Measurements from ENCODE around the gene LRRC41. TPM values are rescaled to one million over a fixed set of nuclear protein-coding genes. Genes with fewer than 3 reads are reported as not detected.
"Not testable (repeated sequence)": the region's sequence is repeated elsewhere in the genome, so short reads cannot be mapped to it uniquely, and the experiment has no call there.

LRRC41 gene
- total RNA-seq, 1 donor from 2014 or later = 61.6 TPM

DNA sequence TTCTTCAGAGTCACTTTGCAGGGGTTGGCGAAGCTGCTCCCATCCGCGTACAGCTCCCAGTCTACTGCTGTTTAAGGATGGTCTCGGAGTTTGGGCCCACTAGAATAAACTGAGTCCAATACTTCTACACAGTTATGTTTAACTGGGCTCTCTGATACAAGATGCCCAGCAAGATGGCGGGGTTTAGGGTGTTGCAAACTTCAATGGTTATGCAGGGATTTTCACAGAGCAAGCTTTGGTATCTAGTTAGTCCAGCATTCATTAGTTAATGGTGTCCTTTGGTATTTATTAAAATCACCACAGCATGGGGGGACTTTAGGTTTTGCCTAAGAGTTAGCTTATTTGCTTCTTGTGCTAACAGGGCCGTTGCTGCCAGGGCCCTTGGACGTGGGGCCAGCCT, 24.8 kb upstream of the LRRC41 start:
- not testable (repeated sequence) for DNase-seq (ENCODE audit: low read depth, low spot score)

DNA sequence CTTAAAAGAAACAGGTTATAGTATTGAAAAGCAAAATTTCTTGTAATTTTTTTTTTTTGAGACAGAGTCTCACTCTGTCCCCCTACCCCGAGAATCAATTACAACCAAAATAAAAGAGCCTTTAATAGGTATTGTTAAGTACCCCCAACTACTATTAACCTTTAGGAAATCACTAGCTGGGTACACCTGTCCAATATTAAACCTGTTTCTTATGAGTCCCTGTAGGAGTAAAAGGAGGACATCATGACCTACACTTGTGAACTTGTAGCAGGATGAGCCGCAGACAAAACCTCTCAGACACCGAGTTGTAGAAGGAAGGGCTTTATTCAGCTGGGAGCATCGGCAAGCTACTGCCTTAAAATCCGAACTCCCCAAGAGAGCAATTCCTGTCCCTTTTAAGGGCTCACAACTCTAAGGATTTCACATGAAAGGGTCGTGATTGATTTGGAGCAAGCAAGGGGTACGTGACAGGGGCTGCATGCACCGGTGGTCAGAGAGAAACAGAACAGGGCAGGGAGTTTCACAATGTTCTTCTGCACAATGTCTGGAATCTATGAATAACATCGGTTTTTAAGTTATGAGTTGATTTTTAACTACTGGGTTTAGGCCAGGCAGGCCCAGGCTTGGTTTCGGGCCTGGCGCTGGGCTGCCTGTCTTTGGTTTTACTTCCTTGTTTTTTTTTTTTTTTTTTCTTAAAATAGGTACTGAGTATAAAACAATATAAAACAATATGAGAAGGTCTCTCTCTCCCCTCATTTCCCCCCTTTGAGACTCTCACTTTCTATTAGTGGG, 22.1 kb upstream of the LRRC41 start:
- DNase-seq (ENCODE audit: low read depth, low spot score) = not testable (repeated sequence)

- DNase-seq (ENCODE audit: low read depth, low spot score) = not testable (repeated sequence)
Observed at GRCh38 chr1:46322191-46322590, 18.8 kb upstream of the LRRC41 start.

GRCh38 chr1:46319960-46320914, 16.8 kb upstream of the LRRC41 start:
- not testable (repeated sequence) for DNase-seq (ENCODE audit: low read depth, low spot score)

DNA sequence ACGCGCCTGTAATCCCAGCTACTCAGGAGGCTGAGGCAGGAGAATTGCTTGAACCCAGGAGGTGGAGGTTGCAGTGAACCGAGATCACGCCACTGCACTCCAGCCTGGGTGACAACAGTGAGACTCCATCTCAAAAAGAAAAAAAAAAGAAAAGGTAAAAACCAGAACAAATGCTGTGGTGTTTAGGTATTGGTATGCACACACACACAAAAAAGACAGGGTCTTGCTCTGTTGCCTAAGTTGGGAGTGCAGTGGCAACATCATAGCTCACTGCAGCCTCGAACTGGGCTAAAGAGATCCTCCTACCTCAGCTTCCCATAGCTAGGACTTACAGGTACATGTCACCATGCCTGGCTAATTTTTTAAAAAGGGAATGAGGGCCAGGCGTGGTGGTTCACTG, 15.9 kb upstream of the LRRC41 start:
- DNase-seq (ENCODE audit: low read depth, low spot score) = not testable (repeated sequence)

DNA sequence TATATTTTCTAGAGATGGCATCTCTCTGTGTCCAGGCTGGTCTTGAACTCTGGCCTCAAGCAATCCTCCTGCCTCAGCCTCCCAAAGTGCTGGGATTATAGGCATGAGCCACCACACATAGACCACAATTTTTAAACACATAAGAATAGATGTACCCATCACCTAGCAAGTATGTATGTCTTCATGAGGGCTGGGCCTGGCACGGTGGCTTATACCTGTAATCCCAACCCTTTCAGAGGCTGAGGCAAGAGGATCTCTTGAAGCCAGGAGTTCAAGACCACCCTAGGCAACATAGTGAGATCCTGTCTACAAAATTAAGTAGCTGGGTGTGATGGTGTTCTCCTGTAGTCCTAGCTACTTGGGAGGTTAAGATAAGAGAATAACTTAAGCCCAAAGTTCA, 13.9 kb upstream of the LRRC41 start:
- DNase-seq (ENCODE audit: low read depth, low spot score) = no peak

- DNase-seq (ENCODE audit: low read depth, low spot score) = no peak
Observed at GRCh38 chr1:46315669-46316403, 12.4 kb upstream of the LRRC41 start.

GRCh38 chr1:46310321-46310720, 6.9 kb upstream of the LRRC41 start:
- no peak for DNase-seq (ENCODE audit: low read depth, low spot score)

DNA sequence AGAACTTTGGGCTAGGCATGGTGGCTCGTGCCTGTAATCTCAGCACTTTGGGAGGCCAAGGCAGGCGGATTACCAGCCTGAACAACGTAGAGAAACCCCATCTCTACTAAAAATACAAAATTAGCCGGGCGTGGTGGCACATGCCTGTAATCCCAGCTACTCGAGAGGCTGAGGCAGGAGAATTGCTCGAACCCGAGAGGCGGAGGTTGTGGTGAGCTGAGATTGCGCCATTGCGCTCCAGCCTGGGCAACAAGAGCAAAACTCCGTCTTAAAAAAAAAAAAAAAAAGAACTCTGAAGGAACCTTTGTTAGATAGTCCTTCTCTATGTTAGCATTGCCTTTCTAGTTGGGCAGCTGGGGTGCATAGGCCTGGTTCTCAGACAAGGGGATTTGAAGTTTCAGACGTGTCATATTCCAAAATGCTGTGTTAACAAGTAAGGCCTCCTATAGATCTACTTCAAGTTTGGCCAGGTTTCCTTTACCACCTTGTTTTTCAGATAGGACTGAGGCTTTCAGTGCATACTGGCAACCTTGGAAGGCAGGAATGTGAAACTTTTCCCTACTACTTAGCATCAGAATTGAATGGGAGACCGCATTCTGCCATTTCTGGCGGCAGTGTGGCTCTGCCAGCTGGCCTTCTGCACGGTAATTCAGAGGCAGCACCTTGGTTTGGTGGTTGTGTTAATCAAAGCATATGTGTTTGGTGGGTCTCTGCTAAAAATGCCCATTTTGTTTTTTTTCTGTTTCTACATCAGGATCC, 6.2 kb upstream of the LRRC41 start:
- DNase-seq (ENCODE audit: low read depth, low spot score) = no peak

DNA sequence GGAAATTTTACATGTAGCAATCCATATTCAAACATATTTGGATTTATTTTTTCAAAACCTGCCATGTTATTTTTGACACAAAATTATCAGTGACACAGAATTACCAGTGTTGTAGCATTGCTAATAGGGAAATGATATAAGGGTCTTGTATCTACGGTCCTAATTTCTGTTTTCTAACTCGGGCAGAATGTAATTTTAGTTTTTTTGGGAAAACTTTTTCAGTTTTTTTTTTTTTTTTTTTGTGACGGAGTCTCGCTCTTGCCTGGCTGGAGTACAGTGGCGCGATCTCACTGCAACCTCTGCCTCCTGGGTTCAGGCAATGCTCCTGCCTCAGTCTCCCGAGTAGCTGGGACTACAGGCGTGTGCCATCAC, 2.7 kb upstream of the LRRC41 start:
- no peak for DNase-seq (ENCODE audit: low read depth, low spot score)

- DNase-seq (ENCODE audit: low read depth, low spot score) = no peak
Observed at GRCh38 chr1:46303872-46304326, 483 bp upstream of the LRRC41 start.

DNA sequence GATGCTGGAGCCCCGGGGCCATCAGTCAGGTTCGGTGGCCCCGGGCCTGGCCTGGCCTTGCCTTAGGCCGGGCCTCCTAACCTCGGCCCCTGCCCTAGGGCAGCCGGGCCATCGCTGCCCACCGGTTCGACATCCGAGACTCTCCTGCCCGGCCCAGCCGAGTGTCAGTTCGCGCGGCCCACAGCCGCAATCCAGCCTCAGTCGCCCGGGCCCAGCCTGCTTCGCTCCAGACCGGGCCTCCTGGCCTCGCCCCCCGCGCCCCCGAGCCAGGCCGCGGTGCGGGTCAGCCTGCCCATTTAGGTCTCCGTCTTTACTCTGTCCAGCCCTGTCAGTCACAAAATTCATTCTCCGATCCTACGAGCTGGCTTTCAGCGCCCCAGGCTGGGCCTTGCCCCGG, 777 bp downstream of the LRRC41 start:
- no peak for DNase-seq (ENCODE audit: low read depth, low spot score)

- DNase-seq (ENCODE audit: low read depth, low spot score) = no peak
Observed at GRCh38 chr1:46301808-46302640, 1.4 kb downstream of the LRRC41 start.

GRCh38 chr1:46301406-46301807, 2.0 kb downstream of the LRRC41 start:
- DNase-seq (ENCODE audit: low read depth, low spot score) = no peak

GRCh38 chr1:46300673-46301405, 2.6 kb downstream of the LRRC41 start:
- no peak for DNase-seq (ENCODE audit: low read depth, low spot score)

DNA sequence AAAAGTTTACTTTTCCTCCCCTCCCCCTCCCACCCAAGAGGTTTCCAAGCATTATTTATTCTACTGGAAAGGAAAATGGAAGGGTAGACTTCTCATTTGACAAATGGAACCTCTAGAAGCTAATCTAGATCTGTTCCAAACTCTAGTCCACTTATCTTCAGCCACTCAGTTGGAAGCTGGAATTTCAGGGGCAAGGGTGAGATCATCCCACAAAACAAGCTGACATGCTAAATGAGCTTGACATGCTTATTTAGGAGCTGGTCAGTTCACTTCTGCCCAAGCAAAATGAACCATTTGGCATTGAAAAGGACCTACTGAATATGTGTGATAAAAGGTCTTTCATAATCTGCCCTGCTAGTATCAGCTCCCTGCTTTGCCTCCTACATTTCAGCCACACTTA, 5.0 kb downstream of the LRRC41 start:
- DNase-seq (ENCODE audit: low read depth, low spot score) = no peak

- DNase-seq (ENCODE audit: low read depth, low spot score) = no peak
Observed at GRCh38 chr1:46295306-46295705, 8.1 kb downstream of the LRRC41 start.

DNA sequence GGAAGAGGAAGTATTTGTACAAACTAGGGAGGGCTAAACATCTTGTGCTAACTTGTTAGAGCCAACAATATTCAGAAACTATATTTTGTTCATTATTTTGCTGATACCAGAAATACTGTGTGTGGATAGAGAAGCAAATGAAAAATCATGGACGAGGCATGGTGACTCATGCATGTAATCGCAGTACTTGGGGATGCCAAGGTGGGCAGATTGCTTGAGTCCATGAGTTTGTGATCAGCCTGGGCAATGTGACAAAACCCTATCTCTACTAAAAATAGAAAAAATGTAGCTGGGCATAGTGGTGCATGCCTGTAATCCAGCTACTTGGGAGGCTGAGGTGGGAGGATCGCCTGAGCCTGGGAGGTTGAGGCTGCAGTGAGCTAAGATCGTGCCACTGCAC, 13.4 kb downstream of the LRRC41 start:
- DNase-seq (ENCODE audit: low read depth, low spot score) = no peak

GRCh38 chr1:46289134-46289494, 14.3 kb downstream of the LRRC41 start:
- no peak for DNase-seq (ENCODE audit: low read depth, low spot score)
